GM12891 (cell line): ENCODE data around the gene TET3.

Source experiments
- POLR2A ChIP-seq: IDR thresholded peaks from 2 replicates; pipeline ENCODE4 v1.6.1; 2011; ENCODE audit warnings: low read depth, low read length, control low read depth
- POLR2AphosphoS5 ChIP-seq: IDR thresholded peaks from 2 replicates; pipeline ENCODE4 v1.6.1; 2011; ENCODE audit warnings: low read depth, low read length, control low read depth

- no peak for TF ChIP-seq POLR2A
- TF ChIP-seq POLR2AphosphoS5 = no peak
Measured at GRCh38 chr2:74028290-74028689, 43.6 kb downstream of the TET3 start.
